GM12878 (cell line): ENCODE data around the gene NOC2L. TPM values are rescaled to one million over a fixed set of nuclear protein-coding genes. Genes with fewer than 3 reads are reported as not detected.

Experiments
- ATAC-seq: fragments of 200-7000 bp; cut with Tn5 transposase; 3 replicates; pipeline ENCODE4 v1.9.1; 2020; ENCODE audit warnings: mild to moderate bottlenecking, moderate library complexity
- BruUV-seq: library from RNA; stranded (reverse); fragments of 400-500 nt; replicated peaks from 2 replicates; lab custom pipeline; 2021; lab: Mats Ljungman, UMichigan
- CTCF ChIA-PET: fragments of 300-600 bp; sonication (Branson Sonifier 250); formaldehyde crosslinking; extraction: SDS; loops from one replicate; lab custom pipeline; 2021; ENCODE audit warnings: inconsistent platforms; lab: Yijun Ruan, JAX
- POLR2A ChIA-PET: fragments of 350-600 bp; formaldehyde crosslinking; extraction: SDS; loops from one replicate; lab custom pipeline; 2021; ENCODE audit warnings: inconsistent platforms; lab: Charles Lee
- RAD21 ChIA-PET: fragments of 300-600 bp; sonication (Branson Sonifier 250); formaldehyde crosslinking; loops from one replicate; lab custom pipeline; 2023; ENCODE audit warnings: antibody characterized with exemption; ENCODE audit not compliant: unreplicated experiment; lab: Charles Lee
- SMC1A ChIA-PET: fragments of 300-600 bp; sonication (Branson Sonifier 250); formaldehyde crosslinking; loops from one replicate; lab custom pipeline; 2023; ENCODE audit not compliant: unreplicated experiment, uncharacterized antibody; lab: Charles Lee
- DNase-seq: peaks from one replicate; pipeline ENCODE4 v3.0.0-alpha.2; 2011; ENCODE audit warnings: low read depth, low spot score
- FAIRE-seq: peaks from 3 replicates; lab custom pipeline; 2011; peaks lifted over from hg19 to GRCh38; lab: Jason Lieb, UNC
- H2AFZ ChIP-seq: 2 replicates; pipeline ENCODE4 v1.6.0; 2011; ENCODE audit warnings: low read depth, low read length, control low read depth; ENCODE audit not compliant: control insufficient read depth
- H3K27ac ChIP-seq: 2 replicates; pipeline ENCODE4 v1.5.1; 2011; ENCODE audit warnings: control low read depth; ENCODE audit not compliant: control insufficient read depth, insufficient read depth
- H3K27me3 ChIP-seq, 2 experiments: replicated peaks in 1 of 2; 2 replicates each; pipeline versions ENCODE4 v1.6.0 to v1.6.1; 2011; ENCODE audit warnings: low read length in 1 of 2; ENCODE audit not compliant: control insufficient read depth in 2 of 2, insufficient read depth in 2 of 2
- H3K36me3 ChIP-seq, 2 experiments: 2 replicates each; pipeline ENCODE4 v1.5.1; 2011; ENCODE audit warnings: low read length in 1 of 2; ENCODE audit not compliant: control insufficient read depth in 2 of 2, insufficient read depth in 2 of 2
- H3K4me1 ChIP-seq: 2 replicates; pipeline ENCODE4 v1.6.1; 2011; ENCODE audit warnings: mild to moderate bottlenecking, low read length, moderate library complexity, mixed read lengths; ENCODE audit not compliant: control insufficient read depth, insufficient read depth
- H3K4me2 ChIP-seq: 2 replicates; pipeline ENCODE4 v1.6.0; 2011; ENCODE audit warnings: control low read depth; ENCODE audit not compliant: control insufficient read depth, insufficient read depth
- H3K4me3 ChIP-seq: fragments of 200-600 bp; sonication (generic); 2 replicates; pipeline ENCODE4 v1.5.1; 2016
- H3K79me2 ChIP-seq: 2 replicates; pipeline ENCODE4 v1.6.0; 2011; ENCODE audit warnings: low read length; ENCODE audit not compliant: control insufficient read depth, insufficient read depth
- H3K9ac ChIP-seq: 2 replicates; pipeline ENCODE4 v1.8.0; 2011; ENCODE audit warnings: low read length, control low read depth, mixed read lengths; ENCODE audit not compliant: control insufficient read depth, insufficient read depth
- H3K9me3 ChIP-seq: replicated peaks from 3 replicates; pipeline ENCODE4 v1.5.1; 2011; ENCODE audit warnings: mild to moderate bottlenecking, low read length; ENCODE audit not compliant: control insufficient read depth, insufficient read depth
- H4K20me1 ChIP-seq: 2 replicates; pipeline ENCODE4 v1.6.0; 2011; ENCODE audit not compliant: control insufficient read depth, insufficient read depth
- ATF7 ChIP-seq: fragments of 450-650 bp; IDR thresholded peaks from 2 replicates; pipeline ENCODE4 v1.6.1; 2016; ENCODE audit warnings: low read depth, mild to moderate bottlenecking
- CBFB ChIP-seq: IDR thresholded peaks from 2 replicates; pipeline ENCODE4 v1.6.1; 2016; ENCODE audit warnings: antibody characterized with exemption, low read depth
- GABPA ChIP-seq: IDR thresholded peaks from 2 replicates; pipeline ENCODE4 v1.6.1; 2014; ENCODE audit warnings: antibody characterized with exemption, low read depth, mild to moderate bottlenecking, inconsistent platforms
- HDAC2 ChIP-seq: fragments of 200-600 bp; sonication (generic); IDR thresholded peaks from 2 replicates; pipeline ENCODE4 v1.6.1; 2017
- IRF3 ChIP-seq: fragments of 450-650 bp; IDR thresholded peaks from 2 replicates; pipeline ENCODE4 v1.6.1; 2014; ENCODE audit warnings: mild to moderate bottlenecking
- JUNB ChIP-seq: IDR thresholded peaks from 2 replicates; pipeline ENCODE4 v1.6.1; 2016; ENCODE audit warnings: antibody characterized with exemption, mild to moderate bottlenecking
- LARP7 ChIP-seq: fragments of 450-650 bp; IDR thresholded peaks from 2 replicates; pipeline ENCODE4 v1.6.1; 2017; ENCODE audit warnings: mild to moderate bottlenecking
- POLR2AphosphoS2 ChIP-seq: IDR thresholded peaks from 2 replicates; pipeline ENCODE4 v1.6.1; 2011; ENCODE audit warnings: low read depth, mild to moderate bottlenecking, low read length, improper control_type of control experiment, moderate library complexity
- POU2F2 ChIP-seq: IDR thresholded peaks from 3 replicates; pipeline ENCODE4 v1.6.1; 2011; ENCODE audit warnings: low read depth, mild to moderate bottlenecking, low read length, borderline replicate concordance
- SIN3A ChIP-seq: IDR thresholded peaks from 2 replicates; pipeline ENCODE4 v1.6.1; 2012; ENCODE audit warnings: low read depth, low read length, improper control_type of control experiment
- SKIL ChIP-seq: fragments of 450-650 bp; IDR thresholded peaks from 2 replicates; pipeline ENCODE4 v1.6.1; 2017; ENCODE audit warnings: mild to moderate bottlenecking, low read depth, inconsistent platforms; ENCODE audit not compliant: poor library complexity, severe bottlenecking
- SP1 ChIP-seq: IDR thresholded peaks from one replicate; pipeline ENCODE4 v1.6.1; 2011; ENCODE audit warnings: low read depth, low read length
- SPI1 ChIP-seq: IDR thresholded peaks from 2 replicates; pipeline ENCODE4 v1.6.1; 2011; ENCODE audit warnings: low read depth, mild to moderate bottlenecking, low read length, moderate library complexity, borderline replicate concordance; ENCODE audit not compliant: insufficient read depth
- YBX1 ChIP-seq: fragments of 450-650 bp; IDR thresholded peaks from 2 replicates; pipeline ENCODE4 v1.6.1; 2016; ENCODE audit warnings: antibody characterized with exemption
- WGBS: methylation state at CpG from one replicate; pipeline ENCODE4 v1.1.6; 2016; ENCODE audit warnings: low lambda C conversion rate; ENCODE audit not compliant: insufficient replicate concordance, insufficient coverage; ENCODE audit errors: missing lambda C conversion rate; 5-methylcytosine and 5-hydroxymethylcytosine counted together
- in situ Hi-C: fragments of 300-500 bp; cut with MboI; formaldehyde crosslinking; loops from 9 replicates; pipeline ENCODE4 v1.14.3; 2018; ENCODE audit warnings: mixed read lengths
- intact Hi-C: fragments of 100-400 bp; cut with micrococcal nuclease; formaldehyde crosslinking; loops from one replicate; pipeline ENCODE4 v1.14.2; 2022; ENCODE audit not compliant: unreplicated experiment
- polyA plus RNA-seq, 11 experiments: library from polyadenylated mRNA; depleted of rRNA in 4 of 11; unstranded in 6 of 11; stranded (reverse) in 5 of 11; fragments of >200 nt; fragmentation: Nextera tagmentation in 4 of 11; fragmentation: Illumina TruSeq in 1 of 11; extraction: Ambion mirVana in 4 of 11; extraction: Trizol in 1 of 11; gene quantifications; 1 replicate in 1 of 11; 2 replicates in 10 of 11; pipeline versions ENCODE4 v1.2.1 to v1.2.3, GENCODE V29; 2011 to 2016; ENCODE audit warnings: inconsistent platforms in 2 of 11, missing spikeins in 2 of 11, low read depth in 1 of 11
- total RNA-seq, 4 experiments: library from RNA; depleted of rRNA in 3 of 4; stranded (reverse); fragments of >200 nt in 3 of 4; fragmentation: Illumina TruSeq in 1 of 4; extraction: Trizol in 1 of 4; gene quantifications; 2 replicates each; pipeline versions ENCODE4 v1.2.1 to v1.2.3, GENCODE V29; 2013 to 2021
- TF ChIP-seq, protein P1 (sequence below): IDR thresholded peaks from 2 replicates; pipeline ENCODE4 v1.6.1; 2012; ENCODE audit warnings: low read length, inconsistent platforms

Gene NOC2L
- total and polyA plus RNA-seq, 10 of the 15 experiments (the other 5 are each of a cell fraction or from before 2014, with no cell fraction given): 1.3 to 171 (median 64.3) TPM

GRCh38 chr1:907611-908451, 51.2 kb downstream of the NOC2L start:
- Histone ChIP-seq H2AFZ (no peak overlapping the region), H3K36me3 (no peaks in the 10 kb centered on the region), H3K27me3 (no peaks in the 10 kb centered on the region; a peak in 2 of 4 replicates), H3K79me2 (no peaks in the 10 kb centered on the region), H3K4me2 (no peak overlapping the region), H3K4me1 (peaks cover 7% of the 10 kb centered on the region), H3K27ac (no peak overlapping the region), H3K9me3 (no peaks in the 10 kb centered on the region), H3K4me3 (no peak overlapping the region), H4K20me1 (no peaks in the 10 kb centered on the region), H3K9ac (no peak overlapping the region)
- no peak for ATAC-seq
- in situ Hi-C loops: no loop called here
- no peak for TF ChIP-seq GABPA
- TF ChIP-seq LARP7: no peak
- TF ChIP-seq IRF3: no peak
- TF ChIP-seq SPI1: no peak
- TF ChIP-seq POU2F2: no peak
- TF ChIP-seq CBFB: no peak
- no peak for TF ChIP-seq POLR2AphosphoS2
- TF ChIP-seq HDAC2: no peak
- TF ChIP-seq ATF7: no peak
- TF ChIP-seq YBX1: no peak
- TF ChIP-seq, protein P1, sequence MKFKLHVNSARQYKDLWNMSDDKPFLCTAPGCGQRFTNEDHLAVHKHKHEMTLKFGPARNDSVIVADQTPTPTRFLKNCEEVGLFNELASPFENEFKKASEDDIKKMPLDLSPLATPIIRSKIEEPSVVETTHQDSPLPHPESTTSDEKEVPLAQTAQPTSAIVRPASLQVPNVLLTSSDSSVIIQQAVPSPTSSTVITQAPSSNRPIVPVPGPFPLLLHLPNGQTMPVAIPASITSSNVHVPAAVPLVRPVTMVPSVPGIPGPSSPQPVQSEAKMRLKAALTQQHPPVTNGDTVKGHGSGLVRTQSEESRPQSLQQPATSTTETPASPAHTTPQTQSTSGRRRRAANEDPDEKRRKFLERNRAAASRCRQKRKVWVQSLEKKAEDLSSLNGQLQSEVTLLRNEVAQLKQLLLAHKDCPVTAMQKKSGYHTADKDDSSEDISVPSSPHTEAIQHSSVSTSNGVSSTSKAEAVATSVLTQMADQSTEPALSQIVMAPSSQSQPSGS: no peak
- no peak for TF ChIP-seq SKIL
- TF ChIP-seq SP1: no peak
- no peak for TF ChIP-seq SIN3A
- TF ChIP-seq JUNB: no peak
- intact Hi-C loops: loop anchor here (5.0 to 10.0 kb wide), 2 partner anchors 34 to 157 kb away; no protein-coding TSS in a partner anchor
- BruUV-seq: no TSS peak
- ChIA-PET RAD21 (no interaction called here), SMC1A (no interaction called here), POLR2A (no interaction called here), CTCF (no interaction called here)
- WGBS: 66% methylated on average over 12 of the region's 17 CpGs
- no peak for DNase-seq
- no peak for FAIRE-seq
